VCaP (cell line): Measurements from ENCODE around the gene SEZ6L.
A peak's percentile ranks its signal among the peaks of the same experiment; 100 is the strongest.

ENCODE experiments used
- H3K27ac ChIP-seq: fragments of 450-650 bp; 2 replicates; pipeline ENCODE4 v1.5.1; 2017
- CTCF ChIP-seq: fragments of 450-650 bp; conservative IDR thresholded peaks from 2 replicates; pipeline ENCODE4 v1.5.1; 2017; ENCODE audit warnings: mild to moderate bottlenecking, moderate library complexity

The SEZ6L gene

GRCh38 chr22:26199665-26200064 is 30.4 kb downstream of the SEZ6L start:
- no peak overlapping the region for H3K27ac ChIP-seq
- TF ChIP-seq CTCF: 0 out of 2 replicates have a peak, but pooled peaks have one; percentile 14

GRCh38 chr22:26202280-26202924 is 33.1 kb downstream of the SEZ6L start:
- H3K27ac ChIP-seq: no peak overlapping the region
- no peak for TF ChIP-seq CTCF

- H3K27ac ChIP-seq: no peak overlapping the region
- TF ChIP-seq CTCF: no peak
These were observed 36.2 kb downstream of the SEZ6L start for GRCh38 chr22:26205494-26205893.

- no peak for TF ChIP-seq CTCF
These were observed 41.1 kb downstream of the SEZ6L start for GRCh38 chr22:26210334-26210733.

GRCh38 chr22:26213826-26214225 is 44.6 kb downstream of the SEZ6L start:
- H3K27ac ChIP-seq: no peak overlapping the region
- no peak for TF ChIP-seq CTCF

More at GRCh38 chr22:26210334-26210733, 41.1 kb downstream of the SEZ6L start:
- no peak overlapping the region for H3K27ac ChIP-seq

GRCh38 chr22:26214466-26214865 is 45.2 kb downstream of the SEZ6L start:
- no peak for TF ChIP-seq CTCF

GRCh38 chr22:26215736-26216135 is 46.5 kb downstream of the SEZ6L start:
- no peak overlapping the region for H3K27ac ChIP-seq
- no peak for TF ChIP-seq CTCF

More at GRCh38 chr22:26214466-26214865, 45.2 kb downstream of the SEZ6L start:
- H3K27ac ChIP-seq: no peak overlapping the region
